ENCODE data around the gene LIMK1.

GRCh38 chr7:74058486-74058885 is 25.1 kb upstream of the LIMK1 start:
- TF ChIP-seq GABPA (IDR thresholded peaks at IDR 0.05 in 1 of 2, conservative IDR thresholded peaks at IDR 0.05 in 1 of 2) (no peak), CTCF (IDR thresholded peaks at IDR 0.05; ENCODE audit: low read depth, low read length, missing input control) (no peak), TAF1 (conservative IDR thresholded peaks at IDR 0.05) (no peak), JUND (IDR thresholded peaks at IDR 0.05) (no peak), YY1 (IDR thresholded peaks at IDR 0.05) (no peak), MAX (IDR thresholded peaks at IDR 0.05) (no peak), EGR1 (IDR thresholded peaks at IDR 0.05; ENCODE audit: low read depth in 2 of 2) (no peak), RXRA (IDR thresholded peaks at IDR 0.05) (no peak), ATF3 (IDR thresholded peaks at IDR 0.05) (no peak), FOXA1 (IDR thresholded peaks at IDR 0.05) (no peak), RAD21 (IDR thresholded peaks at IDR 0.05) (no peak), REST (IDR thresholded peaks at IDR 0.05) (no peak), ZBTB33 (IDR thresholded peaks at IDR 0.05) (no peak), HNF4A (conservative IDR thresholded peaks at IDR 0.05) (no peak)

Data from liver (tissue), 3 donors.